GM21360 (cell line): ENCODE data around the gene NUP93.
"Not testable (repeated sequence)": the region's sequence is repeated elsewhere in the genome, so short reads cannot be mapped to it uniquely, and the experiment has no call there.

Experiments
- ATAC-seq: cut with Tn5 transposase; IDR thresholded peaks from one replicate; pipeline ENCODE4 v1.9.1; 2021; ENCODE audit warnings: mild to moderate bottlenecking, moderate library complexity; ENCODE audit not compliant: unreplicated experiment

NUP93 gene

DNA sequence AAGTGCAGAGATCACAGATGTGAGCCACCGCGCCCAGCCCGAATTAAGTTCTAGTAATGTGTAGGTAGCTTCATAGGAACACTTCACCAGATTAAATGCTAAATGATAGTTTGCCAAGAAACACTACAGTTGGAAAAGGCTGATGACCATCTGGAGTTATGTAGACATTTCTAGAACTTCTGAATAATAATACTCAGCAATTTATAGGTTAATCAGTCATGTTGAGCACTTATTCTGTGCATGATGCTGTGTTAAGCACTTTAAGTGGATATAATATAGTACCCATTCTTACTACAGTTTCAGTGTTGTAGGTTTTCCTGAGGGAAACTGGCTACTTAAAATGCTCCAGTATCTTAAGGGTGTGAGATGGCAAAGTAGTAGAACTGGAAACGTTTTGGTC, 45.2 kb downstream of the NUP93 start:
- ATAC-seq: no peak

DNA sequence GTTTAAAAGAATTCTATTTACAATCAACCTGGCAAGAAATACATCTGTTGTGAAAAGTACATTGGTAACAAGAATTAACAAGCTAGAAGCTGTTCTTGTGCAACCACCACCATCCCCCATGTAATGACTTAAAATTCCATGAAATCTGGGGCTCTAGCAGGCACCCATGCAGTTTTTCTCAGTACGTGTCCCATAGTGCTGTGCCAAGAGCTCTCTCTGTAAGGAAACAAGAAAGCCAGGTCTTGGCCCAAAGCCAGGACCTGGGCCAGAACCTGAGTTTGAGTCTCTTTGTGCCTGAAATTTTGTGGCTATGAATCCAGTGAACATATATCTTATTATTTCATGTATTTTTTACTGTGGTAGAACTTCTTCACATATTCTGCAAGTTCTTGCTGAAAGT, 46.6 kb downstream of the NUP93 start:
- no peak for ATAC-seq

DNA sequence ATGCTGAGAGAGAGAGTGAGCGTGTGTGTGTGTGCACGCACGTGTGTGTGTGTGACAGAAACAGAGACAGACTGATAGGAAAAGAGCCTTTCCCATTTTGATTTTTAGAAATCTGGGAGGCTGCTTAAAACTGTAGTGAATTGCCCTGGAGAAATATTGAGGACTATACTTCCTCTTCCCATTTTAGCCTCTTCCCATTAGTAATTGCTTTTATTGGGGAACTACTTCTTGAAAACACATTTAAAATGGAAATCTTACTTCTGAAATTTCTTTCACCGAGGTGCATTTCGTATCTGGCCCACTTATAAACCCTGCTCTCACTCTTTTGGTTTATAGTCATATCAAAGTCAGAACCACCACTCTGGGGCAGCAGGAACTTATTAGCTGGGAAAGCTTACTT, 47.1 kb downstream of the NUP93 start:
- no peak for ATAC-seq

DNA sequence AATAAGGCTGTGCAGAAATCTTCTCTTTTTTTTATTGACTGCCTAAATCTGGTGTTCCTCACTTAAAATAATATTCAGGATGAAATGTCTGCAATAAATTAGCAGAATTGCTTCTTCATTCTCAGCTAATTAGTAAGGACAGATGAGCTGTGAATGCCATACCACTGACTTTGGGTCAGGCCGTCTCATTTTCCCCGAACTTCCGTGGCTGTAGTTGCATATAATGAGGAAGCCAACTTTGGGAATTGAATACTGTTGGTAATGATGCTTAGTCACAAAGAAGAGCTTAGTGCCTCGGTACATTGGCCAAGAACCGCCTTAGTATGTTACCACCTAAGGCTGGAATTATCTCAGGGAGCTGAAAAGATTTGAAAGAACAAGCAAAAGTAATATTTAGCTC, 47.6 kb downstream of the NUP93 start:
- no peak for ATAC-seq

DNA sequence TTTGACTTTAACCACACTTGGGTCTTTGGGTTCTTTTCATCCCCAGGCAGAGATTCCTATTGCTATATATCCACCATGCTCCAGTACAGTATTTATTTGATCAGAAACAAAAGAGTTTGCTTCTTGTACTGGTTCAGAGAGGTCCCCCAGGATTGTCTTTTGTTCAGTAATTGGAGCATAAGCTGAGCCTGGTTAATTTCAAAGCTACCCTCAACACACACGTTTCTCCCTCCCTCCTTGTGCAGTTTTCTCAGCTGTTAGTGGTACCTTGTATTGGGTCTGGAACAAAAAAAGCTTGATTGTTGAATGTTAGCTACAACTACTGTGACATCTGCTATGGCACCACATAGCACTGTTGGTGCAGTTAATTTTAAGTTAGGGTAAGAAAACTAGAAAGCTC, 50.0 kb downstream of the NUP93 start:
- ATAC-seq: no peak

DNA sequence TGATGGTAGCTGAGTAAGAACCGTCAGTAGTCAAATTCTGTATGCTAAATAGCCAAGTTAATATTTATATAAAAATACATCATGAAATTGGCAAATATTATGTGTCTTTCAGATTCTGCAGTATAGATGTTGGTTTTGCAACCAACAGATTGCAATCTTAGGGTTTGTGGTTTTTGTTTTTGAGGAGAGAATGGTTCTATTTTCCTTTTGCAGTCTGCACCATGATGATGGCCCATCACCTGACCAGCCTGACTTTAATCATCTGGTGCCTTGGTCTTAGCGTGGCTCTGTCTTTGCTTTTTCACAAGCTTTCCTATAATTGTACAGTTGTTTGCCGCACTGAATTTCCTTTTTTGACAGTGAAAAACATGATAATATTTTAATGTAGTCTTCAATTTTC, 50.7 kb downstream of the NUP93 start:
- no peak for ATAC-seq

DNA sequence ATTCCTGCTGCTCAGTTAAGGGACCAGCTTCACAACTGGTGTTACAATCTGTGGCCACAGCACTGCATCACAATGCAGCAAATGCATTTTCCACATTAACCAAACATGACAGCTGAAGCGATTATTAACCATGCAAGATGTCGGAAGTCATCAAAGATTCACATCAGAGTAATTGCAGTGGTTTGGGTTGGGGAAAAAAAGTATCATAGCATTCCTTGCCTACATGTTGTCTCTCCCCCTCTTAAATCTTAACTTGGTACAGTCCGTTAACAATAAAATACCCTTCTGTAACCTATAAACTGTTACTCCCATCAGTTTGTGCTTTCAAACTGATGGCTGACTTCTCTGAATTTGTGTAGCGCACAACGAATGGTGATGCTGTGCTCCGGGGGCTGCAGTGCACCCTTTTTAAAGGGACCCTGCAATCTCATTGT, 51.6 kb downstream of the NUP93 start:
- no peak for ATAC-seq

DNA sequence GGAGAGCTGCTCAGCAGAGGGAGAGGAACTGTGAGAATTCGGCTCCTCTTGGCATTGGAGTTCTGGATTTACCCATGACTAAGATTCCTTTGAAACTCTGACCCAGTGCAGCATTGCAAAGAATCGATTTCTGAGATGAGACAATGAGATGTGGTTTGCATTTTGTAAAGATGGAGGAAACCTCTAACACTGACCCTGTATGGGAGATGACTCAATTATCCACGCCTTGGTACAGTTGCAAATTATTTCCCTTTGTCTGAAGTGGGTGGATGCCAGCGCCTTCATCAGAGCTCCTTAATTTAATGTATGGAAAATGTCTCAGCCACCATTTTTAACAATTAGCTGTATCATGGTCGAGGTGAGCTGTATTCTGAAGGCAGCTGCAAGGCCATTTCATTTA, 53.4 kb downstream of the NUP93 start:
- no peak for ATAC-seq

DNA sequence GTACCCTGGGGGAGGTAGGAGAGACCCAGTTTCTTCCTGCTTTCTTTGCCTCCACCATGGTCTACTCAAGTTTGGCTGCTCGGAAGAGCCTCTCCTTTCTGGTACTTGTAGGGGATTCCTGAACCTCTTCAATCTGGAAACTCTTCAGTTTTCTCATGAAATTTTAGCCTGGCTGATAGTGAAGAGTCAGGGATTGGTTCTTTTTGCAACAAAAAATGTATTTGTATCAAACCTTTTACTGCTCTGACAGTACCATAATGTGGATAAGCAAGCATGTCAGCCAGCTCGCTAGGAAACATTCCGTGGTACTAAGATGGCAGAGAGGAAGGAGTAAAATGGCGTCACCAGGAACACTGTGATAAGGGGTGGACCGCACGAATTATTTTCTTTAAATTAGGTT, 55.4 kb downstream of the NUP93 start:
- no peak for ATAC-seq

DNA sequence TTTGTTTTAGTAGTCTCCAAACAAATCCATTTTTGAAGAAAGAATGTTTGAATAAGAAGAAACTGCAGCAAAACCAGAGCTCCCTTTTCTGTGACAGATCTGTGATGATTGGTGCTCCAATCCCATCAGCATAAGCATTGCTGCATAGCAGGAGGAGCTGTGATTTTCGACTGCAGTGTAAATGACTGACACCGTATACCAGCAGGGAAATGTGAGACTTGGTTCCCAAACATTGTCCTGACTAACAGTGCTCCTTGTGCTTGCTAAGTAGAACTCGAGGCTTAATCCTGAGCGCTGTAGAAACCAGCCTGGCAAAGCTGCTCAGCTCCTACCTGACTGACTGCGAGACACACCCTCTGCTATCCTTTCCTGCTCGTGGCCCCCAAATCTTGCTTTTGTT, 57.2 kb downstream of the NUP93 start:
- no peak for ATAC-seq

DNA sequence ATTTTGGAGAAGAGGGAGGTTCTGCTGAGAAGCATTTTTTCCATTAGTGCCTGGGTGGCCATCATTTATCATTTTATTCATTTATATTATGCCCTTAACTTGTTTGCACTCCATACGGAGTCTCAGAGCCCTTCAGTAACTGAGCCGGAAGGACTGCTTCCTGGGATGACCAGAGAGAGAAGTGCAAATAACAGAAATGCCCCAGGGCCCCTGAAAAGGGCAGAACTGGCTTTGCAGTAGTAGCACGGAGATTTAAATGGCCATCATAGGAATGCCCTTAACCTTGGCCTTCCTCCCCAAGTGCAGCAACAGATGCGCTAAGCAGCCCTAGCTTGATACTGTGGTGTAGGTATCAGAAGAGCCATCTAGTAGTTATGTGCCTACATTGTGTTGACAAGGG, 58.5 kb downstream of the NUP93 start:
- no peak for ATAC-seq

DNA sequence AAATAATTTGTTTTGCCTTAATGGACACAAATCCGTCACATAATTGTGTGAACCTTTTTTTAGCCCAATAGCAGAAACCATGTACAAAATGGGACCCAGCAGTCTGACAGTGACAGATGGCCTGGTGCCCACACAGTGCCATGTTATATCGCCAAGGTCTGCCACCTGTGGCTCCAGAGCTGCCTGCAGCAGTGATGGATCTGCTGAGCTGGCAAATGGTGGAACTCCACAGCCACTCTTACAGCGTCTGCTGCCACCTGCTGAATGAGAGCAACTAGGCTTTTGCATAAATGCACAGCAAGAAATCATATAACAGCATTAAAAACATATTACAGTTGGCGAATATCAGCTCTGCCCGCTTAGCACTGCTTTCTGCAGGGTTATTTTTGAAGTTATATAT, 59.4 kb downstream of the NUP93 start:
- ATAC-seq: no peak

DNA sequence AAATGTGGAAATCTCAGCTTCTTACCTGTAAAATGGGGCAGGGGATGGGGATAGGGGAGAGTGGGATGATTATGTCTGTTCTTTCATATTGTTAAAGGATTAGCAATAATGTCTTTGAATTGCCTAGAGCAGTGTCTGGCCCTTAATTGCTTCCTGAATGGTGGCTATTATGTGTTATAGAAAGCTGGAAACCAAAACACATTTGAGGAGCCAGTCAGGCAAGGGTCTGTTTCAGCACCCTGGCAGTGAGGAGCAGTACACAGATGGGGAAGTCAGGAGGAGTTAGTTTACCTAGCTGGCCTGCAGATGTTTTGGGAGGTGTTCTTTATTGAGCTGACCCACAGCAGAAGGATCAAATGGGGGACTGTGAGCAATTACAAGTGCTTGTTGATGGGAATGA, 63.0 kb downstream of the NUP93 start:
- ATAC-seq: no peak

DNA sequence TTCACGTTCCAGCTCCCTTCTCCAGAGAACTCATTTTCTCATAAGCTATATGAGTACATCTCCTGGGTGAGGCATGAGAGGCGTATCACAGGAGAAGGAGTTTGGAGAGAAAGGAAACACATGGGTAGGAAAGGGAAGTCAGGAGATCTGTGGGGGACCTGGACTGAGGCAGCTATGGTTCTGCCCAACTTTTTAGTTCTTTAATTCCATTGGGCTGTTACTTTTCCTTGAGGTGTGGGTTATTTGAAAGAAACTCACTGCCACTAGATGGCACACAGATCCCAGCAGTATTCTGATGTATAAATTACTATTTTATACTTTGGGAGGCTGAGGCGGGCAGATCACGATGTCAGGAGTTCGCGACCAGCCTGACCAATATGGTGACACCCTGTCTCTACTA, 63.6 kb downstream of the NUP93 start:
- no peak for ATAC-seq

DNA sequence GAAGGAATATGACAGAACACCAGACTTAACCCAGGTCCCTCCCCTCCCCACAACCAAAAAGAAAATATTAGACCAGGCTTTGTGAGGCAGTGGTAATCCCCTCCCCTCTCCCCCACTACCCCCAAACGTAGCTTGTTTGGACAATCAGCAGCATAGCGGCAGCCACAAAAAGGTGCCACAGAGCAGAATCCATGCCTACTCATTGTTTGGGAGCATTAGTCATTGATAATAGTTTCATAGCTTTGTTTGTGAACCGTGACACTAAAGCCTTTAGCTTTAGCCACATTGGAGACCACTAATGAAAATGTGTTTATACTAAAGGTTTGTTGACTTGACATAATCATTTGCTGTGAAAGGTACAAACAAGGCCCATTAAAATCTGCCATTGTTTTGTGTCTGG, 65.1 kb downstream of the NUP93 start:
- ATAC-seq: no peak

DNA sequence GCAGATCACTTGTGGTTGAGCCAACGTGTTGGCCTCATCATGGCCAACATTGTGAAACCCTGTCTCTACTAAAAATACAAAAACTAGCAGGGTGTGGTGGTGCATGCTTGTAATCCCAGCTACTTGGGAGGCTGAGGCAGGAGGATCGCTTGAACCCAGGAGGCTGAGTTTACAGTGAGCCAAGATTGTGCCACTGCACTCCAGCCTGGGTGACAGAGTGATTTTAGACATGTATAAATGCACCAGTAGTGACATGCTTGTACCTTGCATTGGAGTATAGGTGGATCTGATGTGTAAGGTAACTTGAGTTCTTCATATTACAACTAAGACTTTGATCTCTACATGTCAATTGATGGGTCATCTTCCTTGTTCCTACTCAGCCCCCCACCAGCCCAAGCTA, 67.1 kb downstream of the NUP93 start:
- not testable (repeated sequence) for ATAC-seq

DNA sequence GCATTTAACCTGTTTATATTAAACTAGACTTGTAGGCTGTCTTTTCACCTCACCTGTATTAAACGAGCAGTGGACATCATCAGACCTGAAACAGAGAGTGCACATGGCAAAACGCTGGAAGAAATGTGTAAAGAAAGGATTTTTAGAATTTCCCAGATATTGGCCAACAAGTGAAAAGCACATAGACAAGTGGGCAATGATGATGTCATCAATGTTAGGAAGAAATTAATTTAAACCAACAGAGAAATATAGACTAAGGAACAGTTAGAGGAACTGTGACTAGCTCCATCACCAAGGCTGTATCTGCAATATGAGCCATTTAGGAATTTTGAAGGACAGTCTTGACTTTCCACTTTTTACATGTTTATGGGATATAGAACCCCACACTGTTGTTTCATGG, 67.9 kb downstream of the NUP93 start:
- ATAC-seq: no peak

DNA sequence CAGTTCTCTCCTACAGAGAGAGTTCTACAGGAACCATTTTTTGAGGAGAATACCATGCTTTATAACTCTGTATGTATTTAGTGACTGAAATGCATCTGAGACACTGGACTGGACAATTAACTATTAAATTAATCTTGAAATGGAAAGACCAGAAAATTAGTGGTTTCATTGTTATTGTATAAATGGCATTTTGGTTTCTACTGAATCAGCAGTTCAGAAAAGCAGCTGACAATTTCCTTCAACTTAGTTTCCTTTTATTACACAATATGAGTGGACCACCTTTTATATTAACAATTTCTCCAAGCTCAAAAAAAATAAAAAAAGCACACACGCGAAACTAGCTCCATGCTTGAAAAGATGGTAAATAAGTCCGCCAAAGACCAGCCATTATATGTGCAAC, 69.0 kb downstream of the NUP93 start:
- no peak for ATAC-seq

DNA sequence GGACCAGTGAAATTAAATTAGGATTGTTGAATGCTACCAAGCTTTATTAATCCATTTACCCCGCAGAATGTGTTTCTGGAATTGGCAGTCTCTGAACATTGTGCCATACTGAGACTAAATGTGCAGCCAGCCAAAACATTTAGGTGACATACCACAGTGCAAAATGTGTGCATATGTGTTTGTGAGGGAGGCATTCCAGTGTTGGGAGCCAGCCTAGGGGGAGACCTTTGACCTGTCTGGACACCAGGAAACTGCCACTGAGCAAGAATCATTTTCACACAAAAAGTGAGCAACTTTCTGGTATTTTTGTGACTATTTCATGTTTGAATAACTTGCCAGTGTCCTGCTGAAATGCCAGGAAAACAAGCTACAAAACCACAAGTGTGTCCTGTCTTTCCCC, 70.4 kb downstream of the NUP93 start:
- ATAC-seq: no peak

DNA sequence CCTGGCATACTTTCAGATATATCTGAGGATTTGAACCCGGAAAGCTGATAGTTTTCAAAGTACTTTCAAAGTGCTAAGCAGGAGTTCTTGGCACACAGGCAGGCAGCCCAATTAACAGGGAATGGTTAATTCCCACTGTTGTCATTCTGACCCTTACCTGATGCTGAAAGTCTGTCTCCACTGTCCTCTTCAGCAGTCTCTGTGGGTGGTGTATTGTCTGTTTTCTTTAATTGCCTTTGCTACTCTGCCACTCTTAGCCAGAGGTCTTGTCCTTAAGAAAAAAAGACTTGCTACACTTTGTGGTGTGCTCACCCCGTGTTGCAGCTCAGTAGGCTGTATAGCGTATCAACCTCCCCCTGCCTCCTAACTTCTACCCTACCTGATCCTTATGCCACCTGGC, 71.8 kb downstream of the NUP93 start:
- ATAC-seq: no peak

DNA sequence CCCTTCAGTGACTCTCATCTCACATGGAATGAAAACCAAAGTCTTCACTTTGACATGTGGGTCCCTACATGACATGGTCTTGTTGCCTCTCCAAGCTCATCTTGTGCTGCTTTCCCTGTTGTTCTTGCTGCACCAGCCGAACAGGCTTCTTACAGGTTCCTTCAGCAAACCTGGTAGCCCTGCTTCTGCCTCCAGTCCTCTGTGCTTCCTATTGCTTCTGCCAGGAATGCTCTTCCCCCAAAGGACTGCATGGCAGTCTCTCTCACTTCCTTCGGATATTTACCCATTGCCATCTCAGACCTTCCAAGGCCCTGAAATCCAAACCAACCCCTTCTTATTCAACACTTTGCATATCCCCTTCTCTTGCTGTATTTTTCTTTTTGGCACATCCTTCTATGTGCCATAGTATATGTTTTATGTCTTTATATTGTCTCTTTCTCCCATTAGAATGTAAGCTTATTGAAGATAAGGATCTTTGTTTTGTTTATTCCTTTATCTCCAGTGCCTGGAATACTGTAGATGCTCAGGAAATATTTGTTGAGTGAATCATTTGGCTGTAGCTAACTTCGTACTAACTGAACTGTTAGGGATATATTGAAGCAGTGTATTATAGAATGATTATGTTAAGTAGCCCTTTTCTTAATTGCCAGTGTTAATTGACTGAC, 77.2 kb downstream of the NUP93 start:
- no peak for ATAC-seq

DNA sequence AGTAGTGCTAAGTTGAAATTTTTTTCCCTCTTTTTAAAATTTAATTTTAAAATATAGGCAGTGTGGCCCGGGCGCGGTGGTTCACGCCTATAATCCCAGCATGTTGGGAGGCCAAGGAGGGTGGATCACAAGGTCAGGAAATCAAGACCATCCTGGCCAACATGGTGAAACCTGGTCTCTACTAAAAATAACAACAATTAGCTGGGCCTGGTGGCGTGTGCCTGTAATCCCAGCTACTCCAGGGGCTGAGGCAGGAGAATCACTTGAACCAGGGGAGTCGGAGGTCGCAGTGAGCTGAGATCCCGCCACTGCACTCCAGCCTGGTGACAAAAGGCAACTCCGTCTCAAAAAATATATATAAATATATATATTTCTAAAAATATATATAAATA, 77.7 kb downstream of the NUP93 start:
- not testable (repeated sequence) for ATAC-seq

DNA sequence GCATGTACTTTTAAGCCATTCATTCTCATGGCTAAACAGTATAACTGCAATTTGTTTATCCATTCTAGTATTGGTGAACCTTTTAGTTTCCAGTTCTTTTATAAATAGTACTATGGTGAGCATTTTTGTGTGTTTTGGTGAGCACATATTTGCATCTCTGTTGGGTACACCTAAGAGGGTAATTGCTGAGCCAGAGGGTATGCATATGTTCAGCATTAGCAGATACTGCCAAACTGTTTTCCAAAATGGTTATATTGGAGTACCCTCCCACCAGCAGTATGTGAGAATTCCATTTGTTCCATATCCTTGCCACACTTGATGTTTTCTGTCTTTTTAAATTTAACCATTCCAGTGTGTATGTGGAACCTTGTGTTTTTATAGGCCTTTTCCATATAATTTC, 81.0 kb downstream of the NUP93 start:
- no peak for ATAC-seq

DNA sequence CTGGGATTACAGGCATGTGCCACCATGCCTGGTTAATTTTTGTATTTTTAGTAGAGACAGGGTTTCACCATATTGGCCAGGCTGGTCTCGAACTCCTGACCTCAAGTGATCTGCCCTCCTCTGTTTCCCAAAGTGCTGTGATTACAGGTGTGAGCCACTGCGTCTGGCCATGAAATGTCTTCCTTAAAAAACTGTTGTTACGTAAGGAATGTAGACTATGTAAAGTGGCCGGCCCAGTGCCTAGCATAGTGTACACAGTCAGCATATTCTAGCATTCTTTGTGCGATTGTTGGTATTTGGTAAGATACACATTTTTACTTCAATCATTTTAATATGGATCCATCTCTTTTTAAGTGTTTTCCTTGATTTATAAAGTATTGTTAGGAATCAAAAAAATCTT, 81.7 kb downstream of the NUP93 start:
- ATAC-seq: not testable (repeated sequence)
